ENCODE results near the gene FTCDNL1.

DNA sequence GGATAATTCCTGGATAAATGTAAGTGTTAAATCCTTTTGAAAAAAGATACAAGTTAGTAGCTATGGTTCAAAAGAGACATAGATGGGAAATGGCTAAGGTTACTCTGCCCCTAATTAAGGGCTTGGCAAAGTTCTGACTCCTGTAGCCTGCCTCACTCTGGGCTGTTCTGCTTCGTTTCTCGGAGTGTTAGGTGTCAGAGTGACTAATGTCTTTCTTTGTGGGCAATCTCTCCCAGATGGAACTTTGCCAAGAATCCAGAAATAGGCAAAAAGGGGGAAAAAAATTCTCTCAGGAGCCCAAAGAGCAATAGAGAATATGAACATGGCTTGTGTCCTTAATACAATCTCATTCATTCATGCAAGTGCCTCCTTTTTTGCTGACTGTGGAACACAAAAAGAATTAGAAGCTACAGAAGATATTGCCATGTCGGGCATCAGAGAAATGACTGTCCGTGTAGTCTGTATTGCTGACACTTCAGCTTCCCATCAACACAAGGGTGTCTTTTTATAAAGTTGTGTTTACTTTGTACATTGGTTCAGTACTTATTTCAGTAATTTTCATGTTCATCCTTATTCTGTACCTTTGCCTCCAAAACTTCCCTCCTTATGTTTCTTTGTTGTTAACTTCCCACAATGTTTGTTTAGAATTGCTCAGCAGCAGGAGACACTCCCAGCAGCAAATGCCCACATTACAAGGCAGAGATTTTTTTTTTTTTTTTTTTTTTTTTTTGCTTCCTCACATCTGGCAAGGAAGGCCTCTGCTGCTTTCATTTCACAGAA is 134.0 kb downstream of the FTCDNL1 start:
- TF ChIP-seq EZH2 (IDR thresholded peaks at IDR 0.05; ENCODE audit: low read length, unreplicated experiment): no peak
- no peak for TF ChIP-seq EZH2phosphoT487 (IDR thresholded peaks at IDR 0.05; ENCODE audit: borderline replicate concordance, low read length)

All from PC-3 (cell line).